ENCODE measurements around the gene GRAMD2A.

- TF ChIP-seq CTCF (IDR thresholded peaks at IDR 0.05) (no peak), POLR2A (IDR thresholded peaks at IDR 0.05) (no peak)
These were observed 65.7 kb downstream of the GRAMD2A start for GRCh38 chr15:72131922-72132321.
